GM12864 (cell line): ENCODE measurements around the gene IL36G.
"Not testable (repeated sequence)": the region's sequence is repeated elsewhere in the genome, so short reads cannot be mapped to it uniquely, and the experiment has no call there.

ENCODE experiments used
- DNase-seq: peaks from one replicate; pipeline ENCODE4 v3.0.0-alpha.2; 2011; ENCODE audit warnings: low read depth
- H3K4me3 ChIP-seq: 2 replicates; pipeline ENCODE4 v1.5.1; 2011; ENCODE audit warnings: mild to moderate bottlenecking, low read depth, low read length, control low read depth
- TF ChIP-seq, protein P1 (sequence below): IDR thresholded peaks from 2 replicates; pipeline ENCODE4 v1.5.1; 2011; ENCODE audit warnings: low read depth, mild to moderate bottlenecking, moderate library complexity, low read length, control low read depth, inconsistent platforms; ENCODE audit errors: missing control alignments

The IL36G gene

DNA sequence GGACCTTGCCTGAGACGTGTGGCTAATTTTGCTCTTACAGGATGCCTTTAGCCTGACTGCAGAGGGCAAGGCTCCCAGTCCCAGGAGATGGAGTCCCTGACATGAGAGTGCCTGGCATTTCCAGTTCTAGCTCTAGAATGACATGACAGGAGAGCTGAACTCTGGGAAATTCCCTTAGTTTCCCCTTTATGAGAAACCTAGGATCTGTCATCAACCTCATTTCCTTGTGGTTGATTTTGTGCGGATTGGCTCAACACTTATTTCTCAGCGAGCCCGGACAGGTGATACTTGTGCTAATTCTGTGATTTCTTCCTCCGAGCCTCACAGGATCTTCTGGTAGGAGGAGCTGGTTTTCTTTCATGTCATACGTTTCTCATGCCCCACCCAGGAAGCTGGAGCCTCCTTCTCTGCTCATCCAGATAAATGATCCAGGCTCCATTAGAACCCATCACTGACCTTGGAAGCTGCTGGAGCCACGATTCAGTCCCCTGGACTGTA is at the start of gene IL36G:
Gene IL36G, plus strand, starts transcription at position 448 of the 498 bp plus-strand sequence. CDS start 633 bp downstream, outside the sequence.
- no peak for DNase-seq
- no peak within 1 kb of the TSS for H3K4me3 ChIP-seq

DNA sequence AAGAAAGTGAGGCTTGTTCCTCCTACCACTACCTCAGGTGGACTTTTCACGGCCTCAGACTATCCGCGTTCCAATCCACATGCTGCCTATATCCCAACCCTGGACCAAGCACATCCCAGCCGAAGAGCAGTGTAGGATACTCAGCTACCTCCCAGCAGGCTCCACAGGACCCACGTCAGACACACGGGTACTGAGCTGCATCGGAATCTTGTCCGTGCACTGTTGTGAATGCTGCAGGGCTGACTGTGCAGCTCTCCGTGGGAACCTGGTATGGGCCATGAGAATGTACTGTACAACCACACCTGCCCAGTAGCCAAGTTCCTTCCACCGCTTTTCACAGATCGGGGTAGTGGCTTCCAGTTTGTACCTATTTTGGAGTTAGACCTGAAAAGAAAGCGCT is 44.5 kb upstream of the IL36G start:
- H3K4me3 ChIP-seq, result no peak overlapping the region
- TF ChIP-seq, protein P1, sequence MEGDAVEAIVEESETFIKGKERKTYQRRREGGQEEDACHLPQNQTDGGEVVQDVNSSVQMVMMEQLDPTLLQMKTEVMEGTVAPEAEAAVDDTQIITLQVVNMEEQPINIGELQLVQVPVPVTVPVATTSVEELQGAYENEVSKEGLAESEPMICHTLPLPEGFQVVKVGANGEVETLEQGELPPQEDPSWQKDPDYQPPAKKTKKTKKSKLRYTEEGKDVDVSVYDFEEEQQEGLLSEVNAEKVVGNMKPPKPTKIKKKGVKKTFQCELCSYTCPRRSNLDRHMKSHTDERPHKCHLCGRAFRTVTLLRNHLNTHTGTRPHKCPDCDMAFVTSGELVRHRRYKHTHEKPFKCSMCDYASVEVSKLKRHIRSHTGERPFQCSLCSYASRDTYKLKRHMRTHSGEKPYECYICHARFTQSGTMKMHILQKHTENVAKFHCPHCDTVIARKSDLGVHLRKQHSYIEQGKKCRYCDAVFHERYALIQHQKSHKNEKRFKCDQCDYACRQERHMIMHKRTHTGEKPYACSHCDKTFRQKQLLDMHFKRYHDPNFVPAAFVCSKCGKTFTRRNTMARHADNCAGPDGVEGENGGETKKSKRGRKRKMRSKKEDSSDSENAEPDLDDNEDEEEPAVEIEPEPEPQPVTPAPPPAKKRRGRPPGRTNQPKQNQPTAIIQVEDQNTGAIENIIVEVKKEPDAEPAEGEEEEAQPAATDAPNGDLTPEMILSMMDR, result no peak
- no peak for DNase-seq

More for the DNA sequence above, at the start of gene IL36G:
- TF ChIP-seq, protein P1, result no peak

DNA sequence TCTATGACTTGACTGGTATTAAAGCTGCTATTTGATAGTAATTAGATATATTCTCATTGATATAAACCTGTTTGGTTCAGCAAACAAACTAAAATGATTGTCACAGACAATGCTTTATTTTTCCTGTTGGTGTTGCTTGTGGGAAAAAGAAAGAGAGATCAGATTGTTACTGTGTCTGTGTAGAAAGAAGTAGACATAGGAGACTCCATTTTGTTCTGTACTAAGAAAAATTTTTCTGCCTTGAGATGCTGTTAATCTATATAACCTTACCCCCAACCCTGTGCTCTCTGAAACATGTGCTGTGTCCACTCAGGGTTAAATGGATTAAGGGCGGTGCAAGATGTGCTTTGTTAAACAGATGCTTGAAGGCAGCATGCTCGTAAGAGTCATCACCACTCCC is 43.7 kb upstream of the IL36G start:
- DNase-seq, H3K4me3 ChIP-seq: not testable (repeated sequence)

DNA sequence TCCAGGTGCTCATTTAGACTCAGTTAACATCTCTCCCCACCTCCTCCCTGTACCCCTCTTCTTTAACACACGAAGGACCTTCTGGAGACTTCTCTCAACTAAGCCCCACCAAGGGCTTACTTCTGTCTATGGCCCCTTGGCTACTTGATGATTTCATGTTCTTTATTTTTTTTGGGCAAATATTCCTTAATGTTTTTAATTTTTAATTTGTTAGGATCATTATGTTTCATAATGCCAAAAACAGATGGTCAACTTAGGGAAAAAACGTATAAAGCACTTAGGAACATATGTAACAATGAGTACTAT is 40.9 kb upstream of the IL36G start:
- TF ChIP-seq, protein P1, result no peak

DNA sequence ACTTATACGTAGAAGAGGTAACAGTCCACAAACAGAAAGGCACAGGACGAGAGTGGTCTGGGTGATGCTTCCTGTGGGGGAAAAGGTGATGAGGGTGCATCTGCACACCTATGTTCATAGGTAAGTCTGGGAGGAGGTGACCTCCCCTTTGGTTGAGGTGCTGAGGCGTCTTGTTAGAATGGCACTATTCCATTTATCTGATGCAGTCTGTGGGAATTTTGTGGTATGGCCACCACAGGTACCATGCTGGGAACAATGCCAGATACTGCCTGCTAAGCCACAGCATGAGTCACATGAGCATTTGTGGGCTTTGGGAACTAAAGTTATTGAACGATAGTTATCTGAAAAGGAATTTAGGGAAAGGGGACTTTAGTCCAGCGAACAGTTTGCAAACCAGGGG is 38.9 kb upstream of the IL36G start:
- no peak for DNase-seq
- TF ChIP-seq, protein P1, result no peak
- H3K4me3 ChIP-seq, result no peak overlapping the region

More for the DNA sequence above, 40.9 kb upstream of the IL36G start:
- H3K4me3 ChIP-seq, result no peak overlapping the region
- DNase-seq, result no peak

DNA sequence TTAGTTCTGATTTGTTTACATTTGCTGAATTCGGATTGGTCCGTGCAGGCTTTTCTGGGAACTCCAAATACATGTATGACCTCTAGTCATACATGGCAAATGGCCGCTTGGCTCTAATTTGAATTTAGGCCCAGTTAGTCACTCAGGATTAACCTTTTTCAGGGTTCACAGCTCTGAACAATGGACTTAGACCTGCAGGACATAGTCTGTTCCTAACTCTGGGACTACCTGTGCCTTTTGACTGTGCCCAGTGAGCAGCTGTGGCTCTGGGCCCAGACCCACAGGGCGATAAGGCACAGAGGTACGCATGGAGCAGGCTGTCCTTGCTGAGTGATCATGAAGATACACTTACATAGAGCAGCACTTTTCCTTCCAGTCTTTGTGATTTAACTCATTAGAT is 38.4 kb upstream of the IL36G start:
- no peak for DNase-seq
- TF ChIP-seq, protein P1, result no peak
- no peak overlapping the region for H3K4me3 ChIP-seq

DNA sequence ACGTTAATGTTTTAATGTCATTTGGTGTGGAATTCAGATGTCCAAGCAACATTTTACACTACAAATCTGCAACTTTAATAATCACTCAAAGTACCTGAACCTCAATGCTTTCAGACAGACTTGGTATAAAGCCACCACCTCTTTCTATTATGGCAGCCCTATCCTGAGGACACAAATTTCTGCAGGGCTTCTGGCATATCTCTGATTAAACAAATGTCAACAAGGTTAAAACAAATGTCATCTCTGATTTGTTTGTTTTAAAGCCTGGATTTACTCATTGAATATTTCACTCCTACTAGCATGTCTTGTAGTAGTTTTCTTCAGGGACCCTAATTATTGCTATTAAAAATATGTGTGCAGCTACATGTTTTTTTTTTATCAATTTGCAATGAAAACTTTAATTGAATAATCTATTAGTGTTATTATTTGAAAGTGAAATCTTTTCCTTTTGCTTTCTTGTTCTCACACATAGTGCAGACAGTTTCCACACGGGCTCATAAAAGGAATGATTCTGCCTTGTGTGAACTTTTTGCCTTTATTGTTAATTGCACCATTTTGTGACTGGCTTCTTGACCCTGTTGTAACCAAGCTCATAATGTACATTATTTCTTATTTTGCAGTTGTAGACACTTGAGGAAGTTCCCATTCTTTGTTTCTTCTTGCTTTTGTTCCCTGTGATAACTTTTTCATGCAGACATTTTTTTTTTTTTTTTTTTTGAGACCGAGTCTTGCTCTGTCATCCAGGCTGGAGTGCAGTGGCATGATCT is 36.8 kb upstream of the IL36G start:
- no peak for DNase-seq
- TF ChIP-seq, protein P1, result no peak
- H3K4me3 ChIP-seq, result no peak overlapping the region
